GM19035 (cell line): ENCODE results near the gene C2orf42.
"Not testable (repeated sequence)": the region's sequence is repeated elsewhere in the genome, so short reads cannot be mapped to it uniquely, and the experiment has no call there.

ENCODE experiments used
- ATAC-seq: cut with Tn5 transposase; IDR thresholded peaks from one replicate; pipeline ENCODE4 v1.9.1; 2021; ENCODE audit not compliant: unreplicated experiment

The C2orf42 gene

DNA sequence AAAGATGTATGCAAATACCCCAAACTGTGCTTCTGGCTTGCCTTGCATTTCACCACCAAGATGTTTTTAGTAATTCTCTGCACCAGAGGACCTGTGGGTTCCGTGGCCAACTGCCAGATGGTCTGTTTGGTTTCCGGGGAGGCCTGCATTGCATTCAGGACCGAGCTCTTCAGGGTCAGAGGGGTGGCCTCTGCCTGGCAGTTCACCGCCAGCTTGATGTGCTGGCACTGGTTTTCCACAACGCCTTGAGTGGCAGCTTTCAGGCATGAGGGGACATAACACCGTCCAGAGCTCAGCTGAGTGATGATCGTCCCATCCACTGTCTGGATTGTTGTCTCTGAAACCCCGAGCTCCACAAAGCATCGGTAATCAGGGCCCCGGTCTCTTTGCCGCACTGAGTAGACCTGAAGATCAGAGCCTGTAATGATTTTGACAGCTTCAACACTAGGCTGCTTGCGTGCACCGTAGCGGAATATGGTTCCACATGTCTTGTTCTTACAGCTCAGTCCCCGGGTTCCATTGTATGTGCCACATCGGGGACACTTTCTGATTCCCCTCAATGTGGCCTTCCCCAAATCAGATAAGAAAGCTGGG is 9.4 kb downstream of the C2orf42 start:
- ATAC-seq, result peak; percentile 77

DNA sequence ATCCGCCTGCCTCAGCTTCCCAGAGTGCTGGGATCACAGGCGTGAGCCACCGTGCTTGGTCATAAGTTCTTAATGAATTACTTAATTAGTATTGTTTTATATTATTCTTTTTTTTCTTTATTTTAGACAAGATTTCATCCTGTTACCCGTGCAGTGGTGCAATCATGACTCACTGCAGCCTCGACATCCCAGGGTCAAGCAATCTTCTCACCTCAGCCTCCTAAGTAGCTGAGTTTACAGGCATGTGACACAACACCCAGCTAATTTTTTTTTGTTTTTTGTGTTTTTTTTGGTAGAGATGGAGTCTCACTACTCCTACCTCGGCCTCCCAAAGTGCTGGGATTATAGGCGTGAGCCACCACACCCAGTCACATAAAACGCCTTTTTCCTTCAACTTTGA is 17.3 kb downstream of the C2orf42 start:
- ATAC-seq, result no peak

DNA sequence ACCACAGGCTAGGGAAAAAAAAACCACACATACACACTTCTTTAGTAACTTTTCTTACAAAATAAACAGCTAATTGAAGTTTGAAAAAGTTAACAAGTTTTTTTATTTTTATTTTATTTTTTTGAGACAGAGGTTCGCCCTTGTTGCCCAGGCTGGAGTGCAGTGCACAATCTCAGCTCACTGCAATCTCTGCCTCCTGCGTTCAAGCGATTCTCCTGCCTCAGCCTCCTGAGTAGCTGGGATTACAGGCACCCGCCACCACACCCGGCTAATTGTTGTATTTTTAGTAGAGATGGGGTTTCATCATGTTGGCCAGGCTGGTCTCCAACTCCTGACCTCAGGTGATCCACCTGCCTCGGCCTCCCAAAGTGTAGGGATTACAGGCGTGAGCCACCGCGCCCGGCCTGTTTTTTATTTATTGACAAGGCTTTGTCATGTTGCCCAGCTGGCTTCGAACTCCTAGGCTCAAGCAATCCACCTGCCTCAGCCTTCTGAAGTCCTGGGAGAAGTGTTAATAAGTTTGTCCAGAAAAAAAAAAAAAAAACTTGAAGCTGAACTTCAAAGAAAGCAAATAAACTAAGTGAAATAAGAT is 21.1 kb downstream of the C2orf42 start:
- ATAC-seq, result not testable (repeated sequence)

DNA sequence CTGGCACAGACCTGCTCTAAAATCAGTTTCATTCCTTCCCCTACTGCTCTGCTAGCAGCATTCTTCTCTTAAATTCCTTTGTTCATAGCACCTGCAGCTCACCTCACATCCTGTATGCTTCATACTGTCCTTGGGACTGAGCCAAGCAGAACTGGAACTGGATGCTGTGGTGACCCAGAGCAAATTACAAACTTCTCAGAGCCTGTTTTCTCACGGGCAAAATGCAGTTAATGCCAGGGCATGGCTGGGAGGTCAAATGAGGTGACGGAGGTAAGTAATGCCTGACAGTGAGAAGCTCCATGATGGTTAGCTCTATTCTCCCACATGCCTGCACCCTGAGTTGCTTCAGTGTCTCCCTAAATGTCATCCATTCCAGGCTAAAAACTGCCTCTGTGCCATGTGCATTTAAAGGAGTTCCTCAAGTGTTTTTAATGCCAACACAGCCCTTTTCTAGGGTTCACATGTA is 29.7 kb downstream of the C2orf42 start:
- ATAC-seq, result peak; percentile 64

DNA sequence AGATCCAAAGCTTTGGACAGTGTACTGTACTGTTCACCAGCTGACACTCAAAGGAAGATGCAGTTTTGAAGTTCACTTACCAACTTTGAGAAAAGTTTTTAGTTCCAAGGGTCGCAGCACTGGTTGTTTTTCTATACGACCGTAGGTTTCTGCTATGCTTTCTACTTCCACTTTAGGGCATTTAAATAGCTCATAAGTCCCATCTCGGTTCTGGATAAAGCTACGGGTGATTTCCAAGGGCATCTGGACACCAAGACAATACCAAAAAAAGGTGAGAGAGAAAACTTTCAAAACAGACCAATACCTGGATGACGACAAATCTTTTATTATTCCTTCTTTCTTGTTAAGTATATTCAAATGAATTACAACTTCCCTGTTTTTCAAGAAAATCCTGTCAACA is 30.3 kb downstream of the C2orf42 start:
- ATAC-seq, result no peak

DNA sequence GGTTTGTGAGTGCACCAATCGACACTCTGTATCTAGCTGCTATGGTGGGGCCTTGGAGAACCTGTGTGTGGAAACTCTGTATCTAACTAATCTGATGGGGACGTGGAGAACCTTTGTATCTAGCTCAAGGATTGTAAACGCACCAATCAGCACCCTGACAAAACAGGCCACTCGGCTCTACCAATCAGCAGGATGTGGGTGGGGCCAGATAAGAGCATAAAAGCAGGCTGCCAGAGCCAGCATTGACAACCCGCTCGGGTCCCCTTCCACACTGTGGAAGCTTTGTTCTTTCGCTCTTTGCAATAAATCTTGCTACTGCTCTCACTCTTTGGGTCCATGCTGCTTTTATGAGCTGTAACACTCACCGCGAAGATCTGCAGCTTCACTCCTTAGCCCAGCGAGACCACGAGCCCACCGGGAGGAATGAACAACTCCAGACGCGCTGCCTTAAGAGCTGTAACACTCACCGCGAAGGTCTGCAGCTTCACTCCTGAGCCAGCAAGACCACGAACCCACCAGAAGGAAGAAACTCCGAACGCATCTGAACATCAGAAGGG is 41.6 kb downstream of the C2orf42 start:
- ATAC-seq, result not testable (repeated sequence)

DNA sequence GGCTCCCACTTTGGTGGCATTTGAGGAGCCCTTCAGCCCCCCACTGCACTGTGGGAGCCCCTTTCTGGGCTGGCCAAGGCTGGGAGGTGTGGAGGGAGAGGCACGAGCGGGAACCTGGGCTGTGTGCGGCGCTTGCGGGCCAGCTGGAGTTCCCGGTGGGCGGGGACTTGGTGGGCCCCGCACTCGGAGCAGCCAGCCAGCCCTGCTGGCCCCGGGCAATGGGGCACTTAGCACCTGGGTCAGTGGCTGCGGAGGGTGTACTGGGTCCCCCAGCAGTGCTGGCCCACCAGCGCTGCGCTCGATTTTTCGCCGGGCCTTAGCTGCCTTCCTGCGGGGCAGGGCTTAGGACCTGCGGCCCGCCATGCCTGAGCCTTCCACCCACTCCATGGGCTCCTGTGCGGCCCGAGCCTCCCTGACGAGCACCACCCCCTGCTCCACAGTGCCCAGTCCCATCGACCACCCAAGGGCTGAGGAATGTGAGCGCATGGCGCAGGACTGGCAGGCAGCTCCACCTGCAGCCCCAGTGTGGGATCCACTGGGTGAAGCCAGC is 42.5 kb downstream of the C2orf42 start:
- ATAC-seq, result not testable (repeated sequence)

DNA sequence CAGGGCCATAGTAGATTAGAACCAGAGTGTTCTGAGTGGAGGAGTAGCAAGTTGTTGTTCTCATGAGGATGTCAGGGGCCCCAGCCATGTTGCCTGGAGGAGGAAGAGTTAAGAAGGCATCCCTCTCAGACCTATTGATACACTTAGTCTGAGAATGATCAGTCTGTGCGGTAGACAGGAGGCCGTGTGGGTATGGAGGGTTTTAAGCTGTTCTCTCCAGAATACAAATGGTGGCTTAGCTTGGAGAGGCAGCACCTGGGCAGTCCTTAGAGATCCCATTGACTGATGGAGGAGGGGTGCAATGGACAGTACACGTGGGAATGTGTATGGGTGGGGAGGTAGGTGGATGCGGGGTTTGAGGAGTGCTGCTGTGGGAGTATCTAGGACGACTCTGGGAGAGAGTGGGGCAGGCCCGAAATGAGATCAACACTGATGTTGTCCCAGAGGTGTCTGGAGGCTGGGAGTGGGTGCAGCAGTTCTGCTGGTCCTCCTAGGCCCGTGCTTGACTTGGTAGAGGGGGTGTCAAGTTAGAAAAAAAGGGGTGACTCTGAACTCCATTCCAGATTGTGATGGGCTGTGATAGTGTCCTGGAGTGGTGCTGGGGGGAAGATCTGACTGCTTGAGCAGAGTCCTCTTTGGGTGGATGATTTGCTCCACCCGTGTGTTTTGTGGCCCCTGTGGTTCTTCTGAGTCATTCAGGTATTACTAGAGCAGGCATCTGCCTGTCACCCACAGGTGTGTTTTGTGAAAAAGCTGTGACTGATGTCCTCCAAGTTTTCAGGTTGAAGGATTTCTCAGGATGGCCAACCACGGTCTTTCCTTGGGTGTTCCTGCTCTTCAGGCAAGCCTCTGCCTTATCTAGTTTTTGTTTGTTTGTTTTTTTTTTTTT is 44.7 kb downstream of the C2orf42 start:
- ATAC-seq, result no peak

DNA sequence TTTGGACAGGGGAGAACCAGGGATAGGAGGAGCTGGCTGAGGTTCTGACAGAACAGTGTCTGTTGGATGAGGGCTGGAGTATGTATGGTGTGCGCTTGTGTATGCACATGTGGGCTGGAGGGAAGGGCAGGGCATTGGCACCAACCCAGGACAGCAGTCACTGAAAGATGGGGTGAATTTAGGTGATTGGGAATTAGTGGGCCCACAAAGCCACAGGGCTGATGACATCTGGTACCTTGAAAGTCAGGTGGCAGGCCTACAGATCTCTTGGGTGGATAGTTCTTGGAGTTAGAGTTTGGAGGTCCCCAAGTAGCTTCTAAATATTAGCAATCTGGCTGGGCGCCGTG is 45.7 kb downstream of the C2orf42 start:
- ATAC-seq, result no peak

DNA sequence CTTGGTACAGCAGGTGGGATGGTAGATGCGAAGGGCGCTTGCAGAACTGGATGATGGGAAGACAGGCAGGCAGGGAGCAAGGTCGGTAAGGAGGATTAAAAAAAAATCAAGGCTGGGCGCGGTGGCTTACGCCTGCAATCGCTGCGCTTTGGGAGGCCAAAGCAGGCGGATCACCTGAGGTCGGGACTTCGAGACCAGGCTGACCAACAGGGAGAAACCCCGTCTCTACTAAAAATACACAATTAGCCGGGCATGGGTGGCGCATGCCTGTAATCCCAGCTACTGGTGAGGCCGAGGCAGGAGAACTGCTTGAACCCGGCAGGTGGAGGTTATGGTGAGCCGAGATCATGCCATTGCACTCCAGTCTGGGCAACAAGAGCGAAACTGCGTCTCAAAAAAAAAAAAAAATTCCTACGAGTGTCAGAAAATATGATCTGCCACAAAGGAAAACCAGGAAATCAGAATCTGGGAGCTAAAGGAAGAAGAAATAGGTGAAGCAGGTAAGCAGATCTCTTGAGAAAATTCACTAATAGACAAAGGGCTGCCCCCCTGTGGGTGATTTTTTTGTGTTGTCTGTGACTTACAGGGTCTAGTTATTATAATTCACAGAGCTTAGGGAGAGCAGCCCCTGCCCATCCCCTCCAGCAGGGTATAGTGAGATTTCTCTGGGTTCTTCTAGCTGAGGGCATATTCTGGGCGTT is 46.2 kb downstream of the C2orf42 start:
- no peak for ATAC-seq

DNA sequence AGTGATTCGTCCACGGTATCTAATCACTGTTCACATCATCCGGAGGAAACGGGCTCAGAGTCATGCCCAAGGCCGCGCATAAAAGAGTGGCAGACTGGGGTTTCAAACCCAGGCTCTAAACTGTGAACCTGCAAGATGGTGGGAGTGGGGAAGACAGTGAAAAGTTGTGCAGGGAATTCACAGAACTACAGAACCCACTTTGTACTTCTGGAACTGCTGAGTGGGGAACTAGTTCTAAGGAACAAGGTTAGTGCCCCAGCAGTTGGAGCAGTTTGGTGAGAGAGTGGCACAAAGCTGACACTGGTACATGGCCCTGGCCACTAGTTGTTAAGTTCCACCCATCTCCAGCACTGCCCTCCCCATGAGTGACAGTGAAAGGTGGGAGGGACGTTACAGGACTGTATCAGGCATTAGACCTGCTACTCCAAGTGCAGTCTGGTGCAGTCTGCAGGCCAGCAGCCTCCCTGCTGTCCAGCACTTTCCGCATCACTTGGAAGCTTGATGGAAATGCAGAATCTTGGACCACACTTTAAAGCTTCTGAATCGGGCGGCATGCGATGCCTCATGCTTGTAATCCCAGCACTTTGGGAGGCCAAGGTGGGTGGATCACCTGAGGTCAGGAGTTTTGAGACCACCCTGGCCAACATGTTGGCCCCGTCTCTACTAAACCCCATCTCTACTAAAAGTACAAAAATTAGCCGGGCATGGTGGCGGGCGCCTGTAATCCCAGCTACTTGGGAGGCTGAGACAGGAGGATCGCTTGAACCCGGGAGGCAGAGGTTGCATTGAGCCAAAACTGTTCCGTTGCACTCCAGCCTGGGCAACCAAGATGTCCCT is 47.3 kb downstream of the C2orf42 start:
- ATAC-seq, result no peak

DNA sequence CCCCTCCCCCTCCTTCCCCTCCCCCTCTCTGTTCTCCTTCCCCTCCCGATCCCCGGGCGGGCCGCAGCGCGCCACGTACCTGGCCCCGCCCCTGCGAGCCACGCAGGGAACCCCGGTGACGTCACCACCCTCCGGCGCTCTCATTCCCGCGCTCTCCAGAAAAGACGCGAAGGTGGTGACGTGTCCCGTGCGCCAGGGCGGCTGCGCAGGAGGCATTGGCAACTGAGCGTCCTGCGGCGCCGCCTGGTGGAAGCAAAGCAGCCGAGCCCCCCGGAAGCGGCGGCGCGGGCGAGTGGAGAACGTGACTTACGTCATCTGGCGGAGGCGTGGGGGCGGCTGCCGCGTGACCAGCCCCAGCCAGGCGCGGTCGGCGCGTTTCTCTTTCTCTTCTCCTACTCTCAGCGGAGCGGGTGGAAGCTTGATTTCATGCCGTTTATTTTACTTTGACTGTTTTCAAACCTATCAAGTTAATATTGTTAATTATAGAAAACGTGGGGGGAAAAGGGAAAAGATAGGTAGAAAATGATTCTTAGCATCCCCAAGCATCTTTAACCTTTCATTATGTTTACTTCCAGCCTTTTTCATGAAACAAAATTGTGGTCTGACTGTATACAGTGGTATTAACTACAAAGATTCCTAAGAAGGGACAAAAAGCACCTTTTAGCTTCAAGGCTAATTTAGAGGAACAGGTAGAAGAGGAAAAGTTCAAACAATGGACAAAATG is 48.1 kb downstream of the C2orf42 start:
- peak; percentile 69 for ATAC-seq

DNA sequence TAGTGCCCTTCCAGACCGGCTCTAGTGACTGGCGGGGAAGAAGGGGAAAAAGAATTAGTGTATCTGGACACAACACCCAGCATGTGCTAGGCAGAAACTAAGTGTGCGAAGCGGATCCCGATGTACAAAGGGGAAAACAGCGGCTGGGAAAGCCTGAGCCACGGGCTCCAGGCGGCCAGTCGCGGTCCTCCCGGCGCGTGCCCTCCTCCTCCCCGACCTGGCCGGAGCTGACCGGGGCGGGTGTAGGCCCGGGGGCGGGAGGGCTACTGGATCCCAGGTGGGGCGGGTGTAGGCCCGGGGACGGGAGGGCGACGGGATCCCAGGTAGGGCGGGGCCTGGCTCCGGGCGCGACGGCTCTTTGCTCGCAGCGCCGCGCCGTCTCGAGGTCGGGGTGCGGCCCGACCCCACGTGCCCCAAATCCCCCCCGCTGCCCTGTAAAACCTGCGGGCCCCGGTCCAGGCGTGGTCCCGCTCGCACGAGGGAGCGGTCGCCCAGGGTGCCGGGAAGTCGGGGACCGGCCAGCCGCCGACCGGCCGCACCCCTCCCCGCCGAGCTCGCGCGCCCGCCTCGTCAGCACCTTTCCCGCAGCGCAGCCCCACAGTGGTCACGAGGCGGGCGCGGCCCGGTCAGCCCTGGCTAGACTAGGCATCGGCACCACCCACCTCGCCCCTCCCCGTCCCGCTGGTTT is 48.8 kb downstream of the C2orf42 start:
- ATAC-seq, result peak; percentile 46

DNA sequence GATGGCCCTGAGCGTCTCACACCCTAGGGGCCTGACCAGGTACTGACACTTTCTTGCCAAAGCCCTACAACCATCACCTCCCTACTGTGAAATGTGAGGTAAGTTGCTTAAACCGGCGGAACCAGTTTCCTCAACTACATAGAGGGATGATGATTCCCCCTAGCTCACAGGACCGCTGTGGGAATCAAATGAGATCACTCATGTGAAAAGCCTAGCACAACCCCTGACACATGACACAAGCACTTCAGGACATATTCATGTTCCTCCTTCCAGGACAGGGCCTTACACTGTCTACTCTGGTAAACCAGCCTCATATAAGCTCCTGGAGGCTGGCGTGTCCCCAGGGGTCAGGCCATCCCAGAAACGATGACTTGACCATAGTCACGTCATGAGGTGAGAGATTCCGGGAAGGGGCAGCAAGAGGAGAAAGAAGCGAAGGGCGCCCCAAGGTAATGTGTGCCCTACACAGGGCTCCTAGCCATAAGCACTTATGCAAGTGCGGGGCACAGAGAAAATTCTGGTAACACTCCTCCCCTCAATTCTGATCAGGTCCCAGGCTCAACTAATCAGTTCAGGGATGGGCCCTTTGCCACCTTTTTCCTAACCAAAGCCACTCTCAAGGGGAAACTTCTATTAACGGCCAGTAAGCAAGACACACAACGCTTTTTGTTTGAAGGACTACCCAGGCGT is 49.5 kb downstream of the C2orf42 start:
- ATAC-seq, result peak; percentile 29

DNA sequence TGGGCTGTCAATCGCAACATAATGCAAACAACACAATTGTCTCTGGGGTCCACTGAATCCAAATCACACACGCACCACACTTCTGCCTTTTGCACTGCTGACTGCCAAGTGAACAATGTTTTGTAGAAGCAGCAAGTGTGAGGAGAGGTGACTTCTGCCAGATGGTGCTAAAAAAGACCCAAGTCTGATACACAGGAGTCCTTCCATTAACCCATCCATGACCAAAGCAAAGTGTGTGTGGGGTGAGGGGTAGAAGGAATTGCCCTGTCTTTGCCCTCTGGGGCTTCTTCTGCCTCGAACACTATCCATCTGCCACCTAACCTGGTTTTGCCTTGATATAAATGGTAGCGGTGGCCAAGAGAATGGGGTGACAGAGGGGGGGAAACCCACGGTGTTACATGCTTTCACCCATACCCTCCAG is 50.0 kb downstream of the C2orf42 start:
- ATAC-seq, result no peak

DNA sequence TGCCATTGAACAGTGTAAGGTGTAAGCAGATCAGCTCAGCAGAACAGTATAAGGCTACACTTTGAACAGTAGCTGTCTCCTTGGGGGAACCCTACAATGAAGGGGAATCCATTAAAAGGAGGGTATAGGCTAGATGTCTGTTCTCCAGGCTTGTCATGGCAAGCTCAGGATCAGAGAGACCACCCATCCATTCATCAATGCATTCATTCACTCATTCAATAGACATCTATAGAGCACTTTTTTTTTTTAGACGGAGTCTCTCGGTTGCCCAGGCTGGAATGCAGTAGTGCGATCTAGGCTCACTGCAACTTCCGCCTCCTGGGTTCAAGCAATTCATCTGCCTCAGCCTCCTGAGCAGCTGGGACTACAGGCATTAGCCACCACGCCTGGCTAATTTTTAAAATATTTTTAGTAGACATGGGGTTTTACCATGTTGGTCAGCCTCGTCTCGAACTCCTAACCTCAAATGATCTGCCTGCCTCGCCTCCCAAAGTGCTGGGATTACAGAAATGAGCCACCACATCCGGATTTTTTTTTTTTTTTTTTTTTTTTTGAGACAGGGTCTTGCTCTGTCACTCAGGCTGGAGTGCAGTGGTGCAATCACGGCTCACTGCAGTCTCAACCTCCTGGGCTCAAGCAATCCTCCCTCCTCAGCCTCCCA is 56.4 kb downstream of the C2orf42 start:
- not testable (repeated sequence) for ATAC-seq

DNA sequence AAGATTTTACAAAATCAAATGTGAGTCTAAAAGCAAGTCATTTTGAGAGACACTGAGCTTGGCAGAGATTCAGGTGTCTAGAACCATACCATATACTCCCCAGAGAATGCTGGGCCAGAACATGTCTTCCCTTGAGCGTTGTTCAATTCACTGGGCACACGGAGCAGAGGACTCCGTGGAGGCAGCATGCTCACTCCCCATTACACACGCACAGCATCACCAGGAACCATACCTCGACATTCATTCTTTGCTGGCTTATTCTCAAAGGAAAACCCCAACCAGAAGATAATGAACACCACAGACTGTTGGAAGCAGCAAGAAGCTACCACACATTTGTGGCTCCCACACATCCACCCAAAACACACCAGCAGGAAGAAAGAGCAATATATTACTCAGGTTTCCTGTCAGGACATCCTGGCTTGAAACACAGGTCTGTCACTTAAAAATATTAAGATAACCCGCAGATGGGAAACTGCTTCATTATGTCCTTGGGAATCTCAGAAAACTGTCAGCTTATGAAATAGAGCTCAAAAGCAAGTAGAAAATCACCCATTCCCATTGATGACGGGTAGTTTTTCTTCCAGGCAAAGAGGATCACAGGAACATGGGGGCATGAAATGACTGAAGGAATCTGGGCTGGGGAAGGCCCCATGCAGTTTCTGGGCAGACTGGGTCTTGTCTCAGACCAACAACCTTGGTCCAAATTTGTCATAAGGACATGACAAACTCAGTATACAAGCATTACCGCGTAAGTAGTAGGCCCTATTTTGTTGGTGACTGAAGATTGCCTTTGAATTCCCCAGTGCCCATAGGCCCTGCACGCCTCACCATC is 57.1 kb downstream of the C2orf42 start:
- ATAC-seq, result no peak
